Epithelial cell of esophagus (primary cell): ENCODE data around the gene LBX2.

Experiments
- DNase-seq: peaks from one replicate; pipeline ENCODE4 v3.0.0; 2010; ENCODE audit warnings: low read depth
- H3K4me3 ChIP-seq: 2 replicates; pipeline ENCODE4 v1.5.1; 2011; ENCODE audit warnings: mild to moderate bottlenecking, low read length, control low read depth
- TF ChIP-seq, protein P1 (sequence below): IDR thresholded peaks from 2 replicates; pipeline ENCODE4 v1.5.1; 2011; ENCODE audit warnings: low read depth, mild to moderate bottlenecking, low read length, control low read depth, inconsistent platforms; ENCODE audit not compliant: insufficient read depth; ENCODE audit errors: missing control alignments

LBX2 gene

DNA sequence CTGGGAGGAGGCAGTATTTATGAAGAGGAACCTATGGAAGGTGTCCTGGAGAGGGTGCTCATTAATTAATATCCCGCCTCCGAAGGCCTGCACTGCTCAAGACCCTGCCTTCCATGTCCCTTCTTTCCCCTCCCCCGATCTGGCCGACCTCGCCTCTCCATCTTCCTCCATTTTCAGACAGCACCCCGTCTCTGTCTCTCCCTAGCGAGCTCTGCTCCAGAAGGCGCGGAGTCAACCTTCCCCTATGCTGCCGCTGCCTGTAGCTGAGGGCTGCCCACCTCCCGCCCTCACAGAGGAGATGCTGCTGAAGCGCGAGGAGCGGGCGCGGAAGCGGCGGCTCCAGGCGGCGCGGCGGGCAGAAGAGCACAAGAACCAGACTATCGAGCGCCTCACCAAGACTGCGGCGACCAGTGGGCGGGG is 42.3 kb downstream of the LBX2 start:
- DNase-seq = no peak
- TF ChIP-seq, protein P1, sequence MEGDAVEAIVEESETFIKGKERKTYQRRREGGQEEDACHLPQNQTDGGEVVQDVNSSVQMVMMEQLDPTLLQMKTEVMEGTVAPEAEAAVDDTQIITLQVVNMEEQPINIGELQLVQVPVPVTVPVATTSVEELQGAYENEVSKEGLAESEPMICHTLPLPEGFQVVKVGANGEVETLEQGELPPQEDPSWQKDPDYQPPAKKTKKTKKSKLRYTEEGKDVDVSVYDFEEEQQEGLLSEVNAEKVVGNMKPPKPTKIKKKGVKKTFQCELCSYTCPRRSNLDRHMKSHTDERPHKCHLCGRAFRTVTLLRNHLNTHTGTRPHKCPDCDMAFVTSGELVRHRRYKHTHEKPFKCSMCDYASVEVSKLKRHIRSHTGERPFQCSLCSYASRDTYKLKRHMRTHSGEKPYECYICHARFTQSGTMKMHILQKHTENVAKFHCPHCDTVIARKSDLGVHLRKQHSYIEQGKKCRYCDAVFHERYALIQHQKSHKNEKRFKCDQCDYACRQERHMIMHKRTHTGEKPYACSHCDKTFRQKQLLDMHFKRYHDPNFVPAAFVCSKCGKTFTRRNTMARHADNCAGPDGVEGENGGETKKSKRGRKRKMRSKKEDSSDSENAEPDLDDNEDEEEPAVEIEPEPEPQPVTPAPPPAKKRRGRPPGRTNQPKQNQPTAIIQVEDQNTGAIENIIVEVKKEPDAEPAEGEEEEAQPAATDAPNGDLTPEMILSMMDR = no peak
- peak overlapping the region; percentile 71 for H3K4me3 ChIP-seq

DNA sequence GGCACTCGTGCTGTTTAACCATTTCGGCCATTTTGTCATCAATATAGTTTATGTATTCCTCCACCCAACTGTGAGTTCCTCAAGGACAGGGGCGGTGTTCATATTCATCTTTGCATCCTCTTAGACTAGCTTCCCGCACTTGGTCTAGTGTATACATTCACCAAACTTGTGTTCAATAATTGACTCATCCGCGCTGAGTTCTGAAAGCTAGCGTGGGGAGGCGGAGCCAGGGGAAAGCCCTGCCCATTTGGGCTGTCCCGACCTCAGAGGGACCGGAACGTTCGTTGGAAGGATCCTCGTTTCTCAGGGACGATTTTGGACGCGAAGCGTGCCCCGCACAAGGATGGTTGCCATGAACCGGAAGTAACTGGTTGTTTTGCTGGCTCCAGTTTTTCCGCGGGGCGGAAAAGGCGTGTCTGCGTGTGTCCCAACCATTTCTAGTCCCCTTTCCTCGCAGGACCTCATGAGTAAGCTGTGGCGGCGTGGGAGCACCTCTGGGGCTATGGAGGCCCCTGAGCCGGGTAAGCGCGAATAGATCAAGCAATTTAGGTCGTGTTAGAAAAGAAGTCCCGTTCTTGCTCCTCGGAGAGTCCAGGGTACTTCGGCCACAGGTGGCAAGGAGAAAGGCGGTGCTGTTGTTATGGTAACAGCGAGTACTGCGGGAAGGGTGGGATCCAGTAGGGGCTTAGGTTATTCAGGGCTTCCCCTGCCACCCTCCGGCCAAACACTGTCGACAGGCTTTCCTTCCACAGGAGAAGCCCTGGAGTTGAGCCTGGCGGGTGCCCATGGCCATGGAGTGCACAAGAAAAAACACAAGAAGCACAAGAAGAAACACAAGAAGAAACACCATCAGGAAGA is 44.5 kb downstream of the LBX2 start, which contains the start of gene INO80B:
Gene INO80B, plus strand, starts transcription at position 434 of the 858 bp plus-strand sequence. Its CDS starts 30 bp downstream, at position 464.
- peak within 1 kb of the TSS; percentile 95 for H3K4me3 ChIP-seq

DNA sequence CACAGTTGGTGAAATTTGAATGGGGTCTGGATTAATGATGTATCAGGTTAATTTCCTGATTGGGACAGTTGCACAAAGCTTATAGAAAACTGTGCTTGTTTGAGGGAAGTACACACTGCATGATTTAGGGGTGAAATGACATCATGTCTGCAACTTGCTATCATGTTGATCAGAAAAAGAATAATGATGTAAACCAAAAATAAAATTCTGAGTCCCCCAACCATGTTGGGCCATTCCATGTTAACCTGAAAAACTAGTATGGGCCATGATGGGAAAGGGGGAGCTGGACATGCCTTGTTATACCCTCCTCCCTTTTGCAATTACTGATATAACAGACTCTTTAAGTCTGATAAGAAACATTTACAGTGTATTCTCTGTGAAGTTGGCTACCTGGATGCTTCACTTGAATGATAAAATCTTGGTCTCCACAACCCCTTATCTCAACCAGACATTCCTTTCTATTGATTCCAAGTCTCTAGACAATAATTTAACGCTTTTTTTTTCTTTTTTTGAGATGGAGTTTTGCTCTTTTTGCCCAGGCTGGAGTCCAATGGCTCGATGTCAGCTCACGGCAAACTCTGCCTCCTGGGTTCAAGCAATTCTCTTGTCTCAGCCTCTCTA is 48.7 kb downstream of the LBX2 start:
- H3K4me3 ChIP-seq = no peak overlapping the region
- no peak for DNase-seq
- TF ChIP-seq, protein P1 = no peak

More for the DNA sequence above, 44.5 kb downstream of the LBX2 start, which contains the start of gene INO80B:
- TF ChIP-seq, protein P1 = no peak
- DNase-seq = peak; percentile 99

DNA sequence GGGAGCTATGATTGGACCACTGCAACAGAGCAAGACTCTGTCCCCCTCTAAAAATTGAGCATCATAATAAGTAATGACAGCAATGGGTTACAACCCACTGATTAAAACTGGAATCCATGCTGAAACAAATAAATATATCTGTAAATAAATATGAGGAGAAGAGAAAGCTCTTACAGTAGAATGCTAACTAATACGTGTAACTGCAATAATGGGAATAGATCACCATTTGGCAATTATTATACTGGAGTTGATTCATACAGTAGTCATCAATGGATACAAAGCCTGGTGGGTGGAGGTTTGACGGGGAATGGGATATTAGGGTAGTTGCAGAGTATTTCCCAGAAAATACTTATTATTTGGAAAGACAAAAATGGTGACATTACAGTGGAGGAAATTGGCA is 50.6 kb downstream of the LBX2 start:
- TF ChIP-seq, protein P1 = no peak

More for the DNA sequence above, 50.6 kb downstream of the LBX2 start:
- no peak overlapping the region for H3K4me3 ChIP-seq
- no peak for DNase-seq
